Rectal smooth muscle tissue (tissue), 1 donor: ENCODE measurements around the gene PLA2G5.

ENCODE experiments used
- H3K27ac ChIP-seq: one replicate; pipeline ENCODE4 v1.7.0; 2013; ENCODE audit warnings: low read depth, low read length, inconsistent platforms
- H3K27me3 ChIP-seq: one replicate; pipeline ENCODE4 v1.7.0; 2013; ENCODE audit warnings: low read length; ENCODE audit not compliant: control insufficient read depth, insufficient read depth
- H3K36me3 ChIP-seq: one replicate; pipeline ENCODE4 v1.7.0; 2013; ENCODE audit warnings: low read length; ENCODE audit not compliant: control insufficient read depth, insufficient read depth
- H3K4me1 ChIP-seq: one replicate; pipeline ENCODE4 v1.7.0; 2013; ENCODE audit warnings: low read length; ENCODE audit not compliant: control insufficient read depth, insufficient read depth
- H3K4me3 ChIP-seq: one replicate; pipeline ENCODE4 v1.7.0; 2013; ENCODE audit warnings: low read length
- H3K9ac ChIP-seq: one replicate; pipeline ENCODE4 v1.7.0; 2013; ENCODE audit warnings: low read length

The PLA2G5 gene

GRCh38 chr1:20083178-20083944 is 13.4 kb downstream of the PLA2G5 start:
- H3K27ac ChIP-seq = no peak overlapping the region
- H3K9ac ChIP-seq = no peak overlapping the region
- H3K36me3 ChIP-seq = no peaks in the 10 kb centered on the region
- no peak overlapping the region for H3K4me3 ChIP-seq
- no peaks in the 10 kb centered on the region for H3K27me3 ChIP-seq
- H3K4me1 ChIP-seq = no peaks in the 10 kb centered on the region

GRCh38 chr1:20086800-20087199 is 16.8 kb downstream of the PLA2G5 start:
- Histone ChIP-seq H3K27ac (no peak overlapping the region), H3K27me3 (no peaks in the 10 kb centered on the region), H3K36me3 (no peaks in the 10 kb centered on the region)

GRCh38 chr1:20087668-20088067 is 17.7 kb downstream of the PLA2G5 start:
- no peaks in the 10 kb centered on the region for H3K27me3 ChIP-seq
- H3K27ac ChIP-seq = no peak overlapping the region
- no peak overlapping the region for H3K4me3 ChIP-seq
- no peak overlapping the region for H3K9ac ChIP-seq
- no peaks in the 10 kb centered on the region for H3K4me1 ChIP-seq
- H3K36me3 ChIP-seq = no peaks in the 10 kb centered on the region

More at GRCh38 chr1:20086800-20087199, 16.8 kb downstream of the PLA2G5 start:
- Histone ChIP-seq H3K4me3 (no peak overlapping the region), H3K9ac (no peak overlapping the region), H3K4me1 (no peaks in the 10 kb centered on the region)

GRCh38 chr1:20089328-20090077 is 19.5 kb downstream of the PLA2G5 start:
- Histone ChIP-seq H3K9ac (no peak overlapping the region), H3K36me3 (no peaks in the 10 kb centered on the region), H3K4me1 (no peaks in the 10 kb centered on the region), H3K4me3 (no peak overlapping the region), H3K27ac (no peak overlapping the region), H3K27me3 (no peaks in the 10 kb centered on the region)

GRCh38 chr1:20090119-20090518 is 20.1 kb downstream of the PLA2G5 start:
- H3K27ac ChIP-seq = no peak overlapping the region
- no peaks in the 10 kb centered on the region for H3K4me1 ChIP-seq
- no peaks in the 10 kb centered on the region for H3K27me3 ChIP-seq
- no peak overlapping the region for H3K4me3 ChIP-seq
- H3K9ac ChIP-seq = no peak overlapping the region
- no peaks in the 10 kb centered on the region for H3K36me3 ChIP-seq

GRCh38 chr1:20090641-20091040 is 20.6 kb downstream of the PLA2G5 start:
- Histone ChIP-seq H3K27me3 (no peaks in the 10 kb centered on the region), H3K27ac (no peak overlapping the region), H3K4me3 (no peak overlapping the region), H3K4me1 (no peaks in the 10 kb centered on the region), H3K9ac (no peak overlapping the region), H3K36me3 (no peaks in the 10 kb centered on the region)

GRCh38 chr1:20093303-20093702 is 23.3 kb downstream of the PLA2G5 start:
- Histone ChIP-seq H3K36me3 (no peaks in the 10 kb centered on the region), H3K4me3 (no peak overlapping the region), H3K9ac (no peak overlapping the region), H3K27ac (no peak overlapping the region), H3K4me1 (no peaks in the 10 kb centered on the region), H3K27me3 (no peaks in the 10 kb centered on the region)

- Histone ChIP-seq H3K9ac (no peak overlapping the region), H3K27me3 (no peaks in the 10 kb centered on the region), H3K4me3 (no peak overlapping the region), H3K36me3 (no peaks in the 10 kb centered on the region), H3K27ac (no peak overlapping the region), H3K4me1 (no peaks in the 10 kb centered on the region)
Measured at GRCh38 chr1:20093940-20094391, 24.0 kb downstream of the PLA2G5 start.

- Histone ChIP-seq H3K9ac (no peak overlapping the region), H3K4me1 (no peaks in the 10 kb centered on the region), H3K36me3 (no peaks in the 10 kb centered on the region), H3K27me3 (no peaks in the 10 kb centered on the region), H3K27ac (no peak overlapping the region), H3K4me3 (no peak overlapping the region)
Measured at GRCh38 chr1:20095564-20096434, 25.8 kb downstream of the PLA2G5 start.

- H3K36me3 ChIP-seq = no peaks in the 10 kb centered on the region
- H3K27me3 ChIP-seq = no peaks in the 10 kb centered on the region
- no peak overlapping the region for H3K4me3 ChIP-seq
- H3K27ac ChIP-seq = no peak overlapping the region
- H3K9ac ChIP-seq = no peak overlapping the region
- H3K4me1 ChIP-seq = no peaks in the 10 kb centered on the region
Measured at GRCh38 chr1:20096840-20097447, 26.9 kb downstream of the PLA2G5 start.

GRCh38 chr1:20099533-20099932 is 29.5 kb downstream of the PLA2G5 start:
- H3K4me3 ChIP-seq = no peak overlapping the region
- no peaks in the 10 kb centered on the region for H3K36me3 ChIP-seq
- no peak overlapping the region for H3K9ac ChIP-seq
- no peaks in the 10 kb centered on the region for H3K4me1 ChIP-seq
- no peak overlapping the region for H3K27ac ChIP-seq
- H3K27me3 ChIP-seq = no peaks in the 10 kb centered on the region
